ENCODE data around the gene C15orf39.
A peak's percentile ranks its signal among the peaks of the same experiment; 100 is the strongest.

Gene C15orf39

DNA sequence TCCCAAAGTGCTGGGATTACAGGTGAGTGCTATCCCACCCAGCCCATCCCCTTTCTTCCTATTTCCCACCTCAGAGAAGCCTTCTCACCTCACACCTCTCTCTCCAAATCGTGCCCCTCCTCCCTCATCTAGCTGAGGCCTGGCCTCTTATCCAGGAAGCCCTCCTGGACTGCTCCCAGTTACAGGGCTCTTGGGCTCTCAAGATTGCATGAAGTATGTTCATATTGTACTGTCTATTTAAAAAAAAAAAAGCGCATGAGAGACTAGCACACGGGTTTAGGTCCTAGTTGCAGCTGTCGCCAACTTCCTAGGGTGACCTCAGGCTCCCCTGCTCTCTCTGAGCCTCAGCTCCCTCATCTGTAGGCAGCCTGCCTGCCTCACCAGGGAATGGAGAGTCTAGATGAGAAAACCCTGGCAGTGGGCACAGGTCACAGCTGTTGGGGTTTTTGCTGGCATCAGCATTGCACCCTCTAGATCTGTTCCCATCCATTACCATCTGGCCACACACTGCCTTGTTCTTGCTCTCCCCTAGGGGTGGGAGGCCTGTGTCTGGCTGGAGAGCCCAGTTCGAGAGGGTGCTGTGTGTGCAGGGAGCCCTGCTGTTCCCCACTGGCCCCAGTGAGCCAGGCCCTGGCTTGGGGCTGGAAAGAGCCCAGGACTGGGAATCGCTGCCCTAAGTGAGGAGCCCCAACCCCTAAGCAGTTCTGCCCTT, 24.2 kb upstream of the C15orf39 start:
- Histone ChIP-seq H4K20me1 (ENCODE audit: insufficient read depth, low read length) (no peaks in the 10 kb centered on the region), H3K27ac (ENCODE audit: low read length) (no peak overlapping the region), H3K27me3 (ENCODE audit: insufficient read depth, low read length, poor library complexity) (peaks cover 3% of the 10 kb centered on the region), H3K4me3 (ENCODE audit: low read depth in 1 of 2, low read length in 2 of 2) (no peak overlapping the region), H3K79me2 (ENCODE audit: insufficient read depth, low read length) (no peaks in the 10 kb centered on the region), H3K9me3 (ENCODE audit: insufficient read depth, low read length, severe bottlenecking) (no peaks in the 10 kb centered on the region), H2AFZ (ENCODE audit: low read depth, low read length) (no peak overlapping the region), H3K4me2 (ENCODE audit: insufficient read depth, low read length) (no peak overlapping the region), H3K36me3 (ENCODE audit: insufficient read depth, low read length) (no peaks in the 10 kb centered on the region), H3K9ac (ENCODE audit: low read depth, low read length) (no peak overlapping the region), H3K4me1 (ENCODE audit: insufficient read depth, low read length) (no peaks in the 10 kb centered on the region)
- ATAC-seq (ENCODE audit: insufficient read depth, low read depth) (0 out of 3 replicates have a peak, but pooled peaks have one; percentile 39), DNase-seq (no peak)
- no peak for TF ChIP-seq EZH2 (IDR thresholded peaks at IDR 0.05; ENCODE audit: borderline replicate concordance, low read depth, low read length, severe bottlenecking)
- TF ChIP-seq, protein P1, sequence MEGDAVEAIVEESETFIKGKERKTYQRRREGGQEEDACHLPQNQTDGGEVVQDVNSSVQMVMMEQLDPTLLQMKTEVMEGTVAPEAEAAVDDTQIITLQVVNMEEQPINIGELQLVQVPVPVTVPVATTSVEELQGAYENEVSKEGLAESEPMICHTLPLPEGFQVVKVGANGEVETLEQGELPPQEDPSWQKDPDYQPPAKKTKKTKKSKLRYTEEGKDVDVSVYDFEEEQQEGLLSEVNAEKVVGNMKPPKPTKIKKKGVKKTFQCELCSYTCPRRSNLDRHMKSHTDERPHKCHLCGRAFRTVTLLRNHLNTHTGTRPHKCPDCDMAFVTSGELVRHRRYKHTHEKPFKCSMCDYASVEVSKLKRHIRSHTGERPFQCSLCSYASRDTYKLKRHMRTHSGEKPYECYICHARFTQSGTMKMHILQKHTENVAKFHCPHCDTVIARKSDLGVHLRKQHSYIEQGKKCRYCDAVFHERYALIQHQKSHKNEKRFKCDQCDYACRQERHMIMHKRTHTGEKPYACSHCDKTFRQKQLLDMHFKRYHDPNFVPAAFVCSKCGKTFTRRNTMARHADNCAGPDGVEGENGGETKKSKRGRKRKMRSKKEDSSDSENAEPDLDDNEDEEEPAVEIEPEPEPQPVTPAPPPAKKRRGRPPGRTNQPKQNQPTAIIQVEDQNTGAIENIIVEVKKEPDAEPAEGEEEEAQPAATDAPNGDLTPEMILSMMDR (IDR thresholded peaks at IDR 0.05; ENCODE audit: borderline replicate concordance, extremely low read depth, low read length, poor library complexity, severe bottlenecking) = no peak

DNA sequence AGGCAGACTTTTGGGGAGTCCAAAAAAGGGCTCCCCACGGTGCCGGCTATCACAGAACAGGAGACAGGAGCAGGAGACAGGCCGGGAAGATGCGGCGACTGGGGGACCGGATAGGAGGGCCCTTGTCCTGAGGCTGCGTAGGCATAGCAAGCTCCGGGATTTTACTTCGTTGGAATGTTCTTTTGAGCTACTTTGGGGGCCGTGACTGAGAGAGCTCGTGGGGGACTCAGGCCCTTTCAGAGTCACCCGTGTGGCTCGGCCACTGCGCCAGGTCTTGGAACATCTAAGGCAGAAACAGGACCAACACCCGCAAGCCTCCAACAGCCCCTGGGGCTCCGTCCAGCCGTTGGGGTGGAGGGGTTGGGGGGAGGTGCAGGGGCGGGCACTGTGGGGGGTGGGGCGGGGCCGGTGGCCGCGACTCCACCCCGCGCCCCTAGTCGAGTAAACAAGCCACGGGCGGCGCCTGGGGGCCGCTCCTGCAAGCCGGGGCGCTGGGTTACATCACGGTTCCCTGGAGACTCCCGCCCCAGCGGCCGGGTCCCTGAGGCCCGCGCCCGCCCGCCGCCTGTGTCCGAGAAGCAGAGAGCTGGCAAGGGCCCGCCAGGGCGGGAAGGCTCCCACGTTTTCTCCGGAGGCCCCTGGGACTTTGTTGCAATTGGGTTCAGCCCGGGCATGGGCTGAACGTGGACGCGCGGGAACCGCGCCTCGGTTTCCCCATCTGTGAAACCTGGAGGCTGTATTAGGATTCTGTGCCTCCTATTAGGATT, 23.3 kb upstream of the C15orf39 start:
- DNase-seq (no peak), ATAC-seq (ENCODE audit: insufficient read depth, low read depth) (no peak)
- Histone ChIP-seq H3K4me3 (ENCODE audit: low read depth in 1 of 2, low read length in 2 of 2) (no peak overlapping the region), H2AFZ (ENCODE audit: low read depth, low read length) (no peak overlapping the region), H3K36me3 (ENCODE audit: insufficient read depth, low read length) (no peaks in the 10 kb centered on the region), H3K4me1 (ENCODE audit: insufficient read depth, low read length) (no peaks in the 10 kb centered on the region), H3K9ac (ENCODE audit: low read depth, low read length) (no peak overlapping the region), H3K79me2 (ENCODE audit: insufficient read depth, low read length) (no peaks in the 10 kb centered on the region), H4K20me1 (ENCODE audit: insufficient read depth, low read length) (no peaks in the 10 kb centered on the region), H3K4me2 (ENCODE audit: insufficient read depth, low read length) (no peak overlapping the region), H3K27ac (ENCODE audit: low read length) (no peak overlapping the region), H3K27me3 (ENCODE audit: insufficient read depth, low read length, poor library complexity) (peaks cover 3% of the 10 kb centered on the region), H3K9me3 (ENCODE audit: insufficient read depth, low read length, severe bottlenecking) (no peaks in the 10 kb centered on the region)
- TF ChIP-seq EZH2 (IDR thresholded peaks at IDR 0.05; ENCODE audit: borderline replicate concordance, low read depth, low read length, severe bottlenecking) = no peak
- TF ChIP-seq, protein P1 (IDR thresholded peaks at IDR 0.05; ENCODE audit: borderline replicate concordance, extremely low read depth, low read length, poor library complexity, severe bottlenecking) = no peak

GRCh38 chr15:75178938-75179745, 22.5 kb upstream of the C15orf39 start:
- Histone ChIP-seq H3K4me3 (ENCODE audit: low read depth in 1 of 2, low read length in 2 of 2) (no peak overlapping the region), H4K20me1 (ENCODE audit: insufficient read depth, low read length) (no peaks in the 10 kb centered on the region), H3K4me2 (ENCODE audit: insufficient read depth, low read length) (no peak overlapping the region), H3K36me3 (ENCODE audit: insufficient read depth, low read length) (no peaks in the 10 kb centered on the region), H3K4me1 (ENCODE audit: insufficient read depth, low read length) (no peaks in the 10 kb centered on the region), H3K27me3 (ENCODE audit: insufficient read depth, low read length, poor library complexity) (peaks cover 3% of the 10 kb centered on the region), H3K27ac (ENCODE audit: low read length) (no peak overlapping the region), H2AFZ (ENCODE audit: low read depth, low read length) (no peak overlapping the region), H3K9ac (ENCODE audit: low read depth, low read length) (no peak overlapping the region), H3K79me2 (ENCODE audit: insufficient read depth, low read length) (no peaks in the 10 kb centered on the region), H3K9me3 (ENCODE audit: insufficient read depth, low read length, severe bottlenecking) (no peaks in the 10 kb centered on the region)
- no peak for TF ChIP-seq EZH2 (IDR thresholded peaks at IDR 0.05; ENCODE audit: borderline replicate concordance, low read depth, low read length, severe bottlenecking)
- TF ChIP-seq, protein P1 (IDR thresholded peaks at IDR 0.05; ENCODE audit: borderline replicate concordance, extremely low read depth, low read length, poor library complexity, severe bottlenecking) = no peak
- ATAC-seq (ENCODE audit: insufficient read depth, low read depth) (no peak), DNase-seq (no peak)

Measured in DND-41 (cell line).